COLO668 (cell line): Measurements from ENCODE around the gene TPM4.

Source experiments
- DNase-seq: peaks from one replicate; lab custom pipeline; 2025; ENCODE audit not compliant: unreplicated experiment; lab: John Stamatoyannopoulos, UW

The TPM4 gene

GRCh38 chr19:16041299-16041990, 34.9 kb upstream of the TPM4 start:
- peak; percentile 53 for DNase-seq

- no peak for DNase-seq
These were observed 34.3 kb upstream of the TPM4 start for GRCh38 chr19:16041991-16042386.

DNA sequence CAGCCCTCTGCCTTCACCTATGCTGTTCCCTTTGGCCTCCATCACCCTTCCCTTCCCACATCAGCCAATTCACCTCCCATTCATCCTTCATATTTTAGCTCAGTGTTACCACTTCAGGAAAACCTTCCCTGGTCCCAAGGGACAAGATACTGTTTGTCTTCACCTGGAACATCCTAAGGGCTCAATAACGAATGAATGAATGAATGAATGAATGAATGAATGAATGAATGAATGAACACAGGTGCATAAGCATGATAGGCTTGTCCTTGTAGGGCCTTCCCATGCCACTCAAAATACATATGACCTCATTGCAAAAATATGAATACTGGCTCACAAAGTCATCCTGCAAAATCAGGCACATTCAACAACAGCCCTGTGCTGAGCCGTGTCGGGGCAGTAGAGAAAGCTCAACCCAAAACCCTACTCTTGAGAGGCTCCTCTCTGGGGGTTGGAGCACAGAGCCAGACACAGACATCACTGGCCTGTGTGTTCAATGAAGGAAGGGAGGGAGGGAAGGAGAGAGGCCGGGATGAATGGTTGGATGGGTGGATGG, 33.7 kb upstream of the TPM4 start:
- DNase-seq: no peak

DNA sequence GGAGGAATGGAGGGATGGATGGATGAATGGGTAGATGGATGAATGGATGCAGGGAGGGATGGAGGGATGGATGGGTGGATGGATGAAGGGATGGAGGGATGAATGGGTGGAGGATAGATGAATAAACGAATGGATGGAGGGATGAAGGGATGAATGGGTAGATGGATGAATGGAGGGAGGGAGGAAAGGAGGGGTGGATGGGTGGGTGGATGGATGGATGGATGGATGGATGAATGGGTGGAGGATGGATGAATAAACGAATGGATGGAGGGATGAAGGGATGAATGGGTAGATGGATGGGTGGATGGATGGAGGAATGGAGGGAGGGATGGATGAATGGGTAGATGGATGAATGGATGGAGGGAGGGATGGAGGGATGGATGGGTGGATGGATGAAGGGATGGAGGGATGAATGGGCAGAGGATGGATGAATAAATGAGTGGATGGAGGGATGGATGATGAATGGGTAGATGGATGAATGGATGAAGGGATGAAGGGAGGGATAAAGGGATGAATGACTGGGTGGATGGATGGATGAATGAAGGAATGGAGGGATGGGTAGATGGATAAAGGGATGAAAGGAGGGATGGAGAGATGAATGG, 33.0 kb upstream of the TPM4 start:
- no peak for DNase-seq

GRCh38 chr19:16044746-16045145, 31.5 kb upstream of the TPM4 start:
- no peak for DNase-seq

- DNase-seq: no peak
These were observed 31.1 kb upstream of the TPM4 start for GRCh38 chr19:16045171-16045570.

DNA sequence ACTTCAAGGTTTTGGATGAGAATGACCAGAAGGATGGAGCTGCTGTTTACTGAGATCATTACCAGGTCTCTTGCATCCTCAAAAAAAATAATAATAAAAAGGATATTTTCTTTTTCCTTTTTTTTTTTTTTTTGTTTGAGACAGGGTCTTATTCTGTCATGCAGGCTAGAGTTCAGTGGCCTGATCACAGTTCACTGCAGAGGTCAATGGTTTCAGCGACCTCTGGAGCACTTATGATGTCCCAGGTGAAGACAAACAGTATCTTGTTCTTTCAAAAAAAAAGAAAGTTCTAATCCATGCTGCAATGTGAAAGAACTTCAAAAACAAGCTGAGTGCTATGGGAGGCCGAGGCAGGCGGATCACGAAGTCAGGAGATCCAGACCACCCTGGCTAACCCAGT, 30.4 kb upstream of the TPM4 start:
- DNase-seq: no peak

- DNase-seq: no peak
These were observed 27.7 kb upstream of the TPM4 start for GRCh38 chr19:16048583-16048982.

DNA sequence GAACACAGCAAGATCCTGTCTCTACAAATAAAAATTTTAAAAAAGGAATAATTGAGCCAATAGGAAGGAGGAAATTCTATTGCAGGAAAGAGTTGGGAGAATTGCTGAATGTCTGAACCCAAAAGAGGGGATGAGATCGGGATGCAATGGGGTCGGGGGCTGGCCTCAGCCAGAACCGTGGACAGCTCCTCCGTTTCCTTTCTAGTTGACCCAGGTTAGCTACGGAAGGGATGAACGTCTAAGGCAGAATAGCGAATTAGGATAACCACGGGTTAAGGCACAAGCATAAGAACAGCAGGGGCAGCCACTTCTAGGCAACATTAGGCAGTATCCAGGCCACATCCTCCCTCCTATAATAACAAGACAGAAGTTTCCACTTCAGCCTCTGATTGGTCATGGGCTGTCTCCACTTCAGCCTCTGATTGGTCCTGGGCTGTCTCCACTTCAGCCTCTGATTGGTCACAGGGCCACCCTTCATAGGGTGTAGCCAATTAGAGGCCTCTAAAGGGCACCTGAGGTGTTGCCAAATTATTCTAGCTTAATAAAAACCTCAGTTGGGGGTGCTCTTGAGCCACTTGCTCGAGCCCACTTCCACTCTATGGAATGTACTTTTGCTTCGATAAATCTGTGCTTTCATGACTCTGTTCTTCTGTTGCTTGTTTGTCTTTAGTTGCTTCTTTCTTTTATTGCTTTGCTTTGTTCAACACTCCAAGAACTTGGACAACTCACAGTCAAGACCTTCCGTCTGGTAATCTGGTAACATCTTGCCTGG, 24.9 kb upstream of the TPM4 start:
- DNase-seq: no peak

DNA sequence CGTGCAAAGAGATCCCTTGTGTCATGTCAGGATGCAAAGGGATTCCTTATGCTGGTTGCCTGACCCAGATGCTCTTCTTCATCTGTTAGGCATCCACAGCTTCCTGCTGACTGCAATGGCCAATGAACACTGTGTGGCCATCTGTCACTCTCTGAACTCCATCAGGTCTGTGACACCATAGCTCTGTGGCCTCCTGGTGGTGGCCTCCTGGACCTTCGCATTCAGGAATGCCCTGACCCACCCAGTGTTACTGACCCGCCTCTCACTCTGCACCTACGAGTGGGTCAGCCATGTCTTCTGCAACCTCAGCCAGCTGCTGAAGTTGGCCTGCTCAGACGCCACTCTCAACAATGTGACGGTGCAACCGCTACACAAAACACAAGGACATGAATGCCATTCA, 23.9 kb upstream of the TPM4 start:
- no peak for DNase-seq

DNA sequence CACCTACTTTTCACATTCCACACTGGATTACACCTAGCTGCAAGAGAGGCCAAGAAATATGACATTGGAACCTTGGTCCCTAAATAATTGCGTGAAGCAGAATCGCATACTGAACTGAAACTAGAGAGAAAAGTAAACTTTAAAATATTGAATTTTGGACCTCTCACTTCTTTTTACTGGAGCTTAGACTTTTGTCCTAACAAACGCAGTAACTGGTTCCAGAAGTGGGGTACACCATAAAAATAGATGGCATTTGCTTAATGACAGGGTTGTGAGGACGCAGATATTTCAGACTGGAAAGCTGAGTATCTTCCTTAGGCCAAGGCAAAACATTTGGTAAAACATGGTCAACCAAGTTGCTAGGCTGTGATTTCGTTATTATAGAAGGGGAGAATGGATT, 19.2 kb upstream of the TPM4 start:
- no peak for DNase-seq

DNA sequence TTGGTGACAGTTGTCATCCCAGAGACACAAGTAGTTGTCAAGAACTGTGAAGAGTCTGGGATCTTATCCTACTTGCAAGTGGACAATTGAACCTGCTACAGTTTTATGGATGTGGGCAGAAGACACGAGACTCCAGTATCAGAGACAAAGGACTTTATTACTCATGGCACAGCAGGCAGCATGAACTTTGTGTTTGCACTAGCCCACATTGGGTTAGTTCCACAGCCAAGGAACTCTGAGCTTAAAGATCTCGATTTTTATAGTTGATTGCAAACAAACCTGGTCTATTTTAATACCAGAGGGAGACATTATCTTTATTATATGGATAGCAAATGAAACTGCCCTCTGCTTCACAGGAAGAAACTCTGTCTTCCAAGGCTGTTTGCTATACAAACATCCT, 16.0 kb upstream of the TPM4 start:
- no peak for DNase-seq

DNA sequence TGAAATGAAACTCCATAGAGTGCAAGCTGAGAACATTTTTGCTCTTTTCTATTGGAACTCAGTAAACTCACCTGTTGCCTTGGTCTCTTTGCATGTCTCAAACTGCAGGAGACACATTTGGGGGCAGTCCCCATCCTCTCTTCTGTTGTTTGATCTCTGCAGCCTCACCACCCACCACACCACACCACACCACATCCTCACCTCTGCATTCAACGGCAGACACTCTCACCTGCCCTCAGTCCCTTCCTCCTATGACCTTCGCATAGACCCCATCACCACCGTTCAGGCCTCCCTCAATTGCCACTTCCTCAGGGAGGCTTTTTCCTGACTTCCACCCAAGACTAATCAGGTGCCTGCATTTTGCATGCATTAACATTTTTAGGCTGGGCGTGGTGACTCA, 14.4 kb upstream of the TPM4 start:
- DNase-seq: no peak

DNA sequence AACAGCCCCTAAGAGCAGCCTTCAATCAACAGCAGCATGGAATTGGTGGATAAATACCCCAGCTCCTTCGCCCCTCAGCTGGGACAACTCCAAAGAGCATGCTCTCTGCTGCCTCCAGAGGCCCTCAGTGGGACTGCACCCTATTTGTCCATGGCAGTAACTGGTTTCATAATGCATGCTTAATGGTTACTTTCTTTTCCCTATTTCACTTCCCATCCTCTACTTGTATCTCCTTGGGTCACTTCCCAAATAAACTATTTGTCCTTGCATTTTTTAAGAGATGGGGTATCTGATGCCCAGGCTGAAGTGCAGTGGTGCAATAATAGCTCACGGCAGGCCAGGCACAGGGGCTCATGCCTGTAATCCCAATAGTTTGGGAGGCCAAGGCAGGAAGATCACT, 13.5 kb upstream of the TPM4 start:
- peak; percentile 41 for DNase-seq

DNA sequence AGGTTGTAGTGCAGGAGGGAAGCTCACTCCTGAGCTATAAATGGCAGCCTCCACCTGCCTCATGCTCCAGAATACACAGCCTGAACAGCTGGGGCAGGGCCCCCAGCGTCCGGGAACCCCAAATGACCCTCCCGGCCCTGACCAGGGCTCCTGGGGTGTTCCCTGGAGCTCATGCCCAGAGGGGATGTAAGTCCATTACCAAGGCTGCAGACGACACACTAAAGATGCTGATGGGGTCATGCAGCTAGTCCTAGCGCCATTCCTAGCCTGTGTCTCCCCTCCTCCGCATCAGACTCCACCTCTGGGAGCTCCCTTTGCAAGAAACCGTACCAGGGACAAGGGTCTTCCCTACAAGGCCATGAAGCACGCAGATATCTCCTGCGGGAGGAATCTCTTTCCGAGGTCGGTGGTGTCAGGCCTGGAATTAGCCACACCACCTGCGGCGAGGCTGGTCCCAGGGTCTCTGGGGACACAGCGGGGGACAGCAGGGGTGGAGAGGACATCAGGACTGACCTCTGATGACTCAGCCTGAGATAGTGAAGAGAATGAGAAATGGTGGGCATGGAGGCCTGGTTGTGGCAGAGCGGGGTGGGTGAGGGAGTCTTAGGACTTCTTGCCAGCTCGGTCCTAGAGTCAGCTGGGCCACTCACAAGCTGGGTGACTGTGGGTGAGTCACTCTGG, 11.9 kb upstream of the TPM4 start:
- DNase-seq: no peak

- no peak for DNase-seq
These were observed 9.6 kb upstream of the TPM4 start for GRCh38 chr19:16066611-16067104.

GRCh38 chr19:16067205-16067938, 8.9 kb upstream of the TPM4 start:
- DNase-seq: no peak

DNA sequence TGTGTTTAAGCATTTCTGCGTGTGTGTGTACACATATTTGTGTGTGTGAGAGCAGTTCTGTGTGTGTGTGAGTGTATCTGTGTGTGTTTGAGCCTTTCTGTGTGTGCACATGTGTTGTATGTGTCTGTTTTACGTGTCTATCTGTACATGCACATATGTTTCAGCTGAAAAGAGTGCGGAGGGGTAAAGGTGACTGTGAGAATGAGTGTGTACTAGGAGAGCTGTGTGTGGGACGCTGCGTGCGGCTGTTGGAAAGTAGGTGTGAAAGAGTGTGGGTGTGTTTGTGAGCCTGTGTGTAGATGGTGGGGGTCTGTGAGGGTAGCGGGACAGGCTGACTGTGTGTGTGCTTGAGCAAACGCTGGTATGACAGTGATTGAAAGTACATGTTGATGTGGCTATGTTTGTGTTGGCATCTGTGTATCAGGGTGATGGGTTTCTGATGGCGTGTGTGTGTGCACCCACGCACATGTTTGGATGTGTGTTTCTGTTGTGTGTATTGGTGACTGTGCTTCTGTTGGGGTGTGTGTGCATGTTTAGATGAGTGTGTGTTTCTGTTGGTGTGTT, 7.5 kb upstream of the TPM4 start:
- no peak for DNase-seq

- no peak for DNase-seq
These were observed 6.4 kb upstream of the TPM4 start for GRCh38 chr19:16069813-16070365.

DNA sequence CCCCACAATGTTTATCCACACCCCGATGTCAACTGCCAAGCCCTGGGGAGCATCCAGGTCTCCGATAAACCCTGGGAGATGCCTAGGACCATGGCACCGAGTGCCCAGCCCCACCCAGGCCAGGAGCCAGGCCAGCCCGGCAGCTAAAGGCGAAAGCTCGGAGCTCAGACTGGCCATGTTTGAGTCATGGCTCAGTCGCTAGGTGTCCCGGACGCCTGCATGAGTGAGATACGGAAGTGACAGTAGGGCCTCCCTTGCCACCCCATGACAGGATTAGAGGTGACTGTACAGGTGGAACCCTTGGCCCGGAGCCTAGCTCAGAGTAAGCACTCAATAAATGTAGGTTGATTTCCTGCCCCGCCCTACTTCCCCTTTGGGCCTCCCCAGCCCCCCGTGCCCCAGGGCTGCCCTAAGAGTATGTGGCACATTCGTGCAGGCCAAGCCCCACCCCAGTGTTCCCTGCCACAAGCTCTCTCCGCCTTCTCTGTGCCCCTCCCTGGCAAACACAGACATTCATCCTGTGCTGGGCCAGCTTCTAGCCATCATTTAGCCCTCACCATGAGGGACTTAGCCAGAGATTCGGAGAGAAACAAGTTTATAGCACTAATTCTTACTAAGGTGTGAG, 5.8 kb upstream of the TPM4 start:
- DNase-seq: no peak
